ENCODE data around the gene RIMBP2.

- no peak for TF ChIP-seq E2F4 (CRISPR knock-in tag; IDR thresholded peaks at IDR 0.05; ENCODE audit: low read depth)
- TF ChIP-seq THRA (IDR thresholded peaks at IDR 0.05): no peak
- no peak for TF ChIP-seq JUND (IDR thresholded peaks at IDR 0.05; ENCODE audit: borderline replicate concordance, low read depth, low read length)
- TF ChIP-seq JUND (tag; IDR thresholded peaks at IDR 0.05; ENCODE audit: borderline replicate concordance, low read depth, low read length): no peak
- no peak for TF ChIP-seq CTCF (IDR thresholded peaks at IDR 0.05 in 2 of 3, conservative IDR thresholded peaks at IDR 0.05 in 1 of 3; ENCODE audit: insufficient read depth in 2 of 3, low read depth in 1 of 3, low read length in 3 of 3)
- TF ChIP-seq NCOR1 (IDR thresholded peaks at IDR 0.05): no peak
- TF ChIP-seq KAT8 (IDR thresholded peaks at IDR 0.05; ENCODE audit: low read depth): no peak
- no peak for TF ChIP-seq KLF16 (IDR thresholded peaks at IDR 0.05)
- no peak for TF ChIP-seq CREB1 (IDR thresholded peaks at IDR 0.05)
- TF ChIP-seq CREB1 (CRISPR knock-in tag; IDR thresholded peaks at IDR 0.05): no peak
- TF ChIP-seq RAD21 (CRISPR knock-in tag; conservative IDR thresholded peaks at IDR 0.05 in 1 of 2, IDR thresholded peaks at IDR 0.05 in 1 of 2): no peak
These were observed 30.8 kb downstream of the RIMBP2 start for GRCh38 chr12:130685250-130685787.

All from K562 (cell line).